ENCODE results near the gene PDE6G.

GRCh38 chr17:81641825-81642489 lies 14.4 kb downstream of the PDE6G start:
- TF ChIP-seq CTCF (IDR thresholded peaks at IDR 0.05) (no peak), POLR2A (IDR thresholded peaks at IDR 0.05) (no peak)

Data from body of pancreas (tissue), 4 donors.